T-helper 1 cell treated with Interleukin-12 subunit alpha and Interleukin-12 subunit beta and Interleukin-4 antibody, amounts not matched to agents 30 ng/mL and 1 ng/mL, for 36 hours (primary cell): ENCODE data around the gene SORCS2. TPM values are rescaled to one million over a fixed set of nuclear protein-coding genes. Genes with fewer than 3 reads are reported as not detected.

Experiments used
- intact Hi-C: fragments of 100-400 bp; cut with micrococcal nuclease; formaldehyde crosslinking; loops from one replicate; pipeline ENCODE4 v1.15.1; 2024
- total RNA-seq: library from RNA; stranded (reverse); gene quantifications from 2 replicates; pipeline ENCODE4 v1.2.3, GENCODE V29; 2022

Gene SORCS2
- total RNA-seq, 1 donor from 2014 or later, result not detected

GRCh38 chr4:7399440-7400234 is 207.3 kb downstream of the SORCS2 start:
- intact Hi-C loops, result no loop called here

GRCh38 chr4:7400671-7401298 is 208.4 kb downstream of the SORCS2 start:
- intact Hi-C loops, result no loop called here

GRCh38 chr4:7402526-7402925 is 210.2 kb downstream of the SORCS2 start:
- intact Hi-C loops, result no loop called here

- intact Hi-C loops, result no loop called here
Observed at GRCh38 chr4:7403001-7403400, 210.7 kb downstream of the SORCS2 start.

GRCh38 chr4:7408166-7408565 is 215.8 kb downstream of the SORCS2 start:
- intact Hi-C loops, result no loop called here

GRCh38 chr4:7410446-7410845 is 218.1 kb downstream of the SORCS2 start:
- intact Hi-C loops, result no loop called here

- intact Hi-C loops, result no loop called here
Observed at GRCh38 chr4:7411491-7411890, 219.2 kb downstream of the SORCS2 start.

GRCh38 chr4:7411896-7412553 is 219.7 kb downstream of the SORCS2 start:
- intact Hi-C loops, result no loop called here

GRCh38 chr4:7412554-7412912 is 220.2 kb downstream of the SORCS2 start:
- intact Hi-C loops, result no loop called here

GRCh38 chr4:7414046-7414445 is 221.7 kb downstream of the SORCS2 start:
- intact Hi-C loops, result no loop called here

GRCh38 chr4:7414736-7415510 is 222.6 kb downstream of the SORCS2 start:
- intact Hi-C loops, result no loop called here

GRCh38 chr4:7415927-7416686 is 223.8 kb downstream of the SORCS2 start:
- intact Hi-C loops, result no loop called here

GRCh38 chr4:7416745-7417432 is 224.6 kb downstream of the SORCS2 start:
- intact Hi-C loops, result no loop called here

- intact Hi-C loops, result no loop called here
Observed at GRCh38 chr4:7417639-7418038, 225.3 kb downstream of the SORCS2 start.

GRCh38 chr4:7418131-7418943 is 226.0 kb downstream of the SORCS2 start:
- intact Hi-C loops, result no loop called here

GRCh38 chr4:7419961-7420660 is 227.8 kb downstream of the SORCS2 start:
- intact Hi-C loops, result no loop called here

- intact Hi-C loops, result no loop called here
Observed at GRCh38 chr4:7420661-7421040, 228.3 kb downstream of the SORCS2 start.

GRCh38 chr4:7421356-7422150 is 229.2 kb downstream of the SORCS2 start:
- intact Hi-C loops, result no loop called here
